H1 (cell line): Measurements from ENCODE around the gene TEAD1. TPM values are rescaled to one million over a fixed set of nuclear protein-coding genes. Genes with fewer than 3 reads are reported as not detected.

ENCODE experiments used
- CTBP2 ChIP-seq: IDR thresholded peaks from 2 replicates; pipeline ENCODE4 v1.7.0; 2011; ENCODE audit warnings: borderline replicate concordance, mild to moderate bottlenecking, moderate library complexity, mixed read lengths, low read length; ENCODE audit not compliant: insufficient read depth, insufficient read length
- POLR2AphosphoS5 ChIP-seq: IDR thresholded peaks from 2 replicates; pipeline ENCODE4 v1.6.1; 2011; ENCODE audit warnings: low read depth, low read length
- POU5F1 ChIP-seq: IDR thresholded peaks from 2 replicates; pipeline ENCODE4 v1.6.1; 2011; ENCODE audit warnings: low read depth, mild to moderate bottlenecking, low read length, moderate library complexity
- SIX5 ChIP-seq: IDR thresholded peaks from 2 replicates; pipeline ENCODE4 v1.6.1; 2011; ENCODE audit warnings: mild to moderate bottlenecking, low read depth, low read length
- SP4 ChIP-seq: IDR thresholded peaks from 2 replicates; pipeline ENCODE4 v1.6.1; 2012; ENCODE audit warnings: low read length, inconsistent platforms
- TEAD4 ChIP-seq: IDR thresholded peaks from 2 replicates; pipeline ENCODE4 v1.6.1; 2012; ENCODE audit warnings: low read depth, low read length, inconsistent platforms, mixed read lengths
- polyA plus RNA-seq, 7 experiments: library from polyadenylated mRNA; depleted of rRNA in 3 of 7; stranded (reverse) in 5 of 7; unstranded in 2 of 7; fragments of >200 nt in 5 of 7; fragments of 200-250 nt in 2 of 7; gene quantifications; 1 replicate in 5 of 7; 2 replicates in 1 of 7; 4 replicates in 1 of 7; pipeline versions ENCODE4 v1.2.1 to v1.2.3, GENCODE V29; 2011 to 2013; ENCODE audit warnings: missing spikeins in 2 of 7, mixed read lengths in 2 of 7
- total RNA-seq: library from RNA; stranded (reverse); fragmentation: NEBNext Ultra II Directional; extraction: Animal tissue kit (Norgen Biotek cat#: 25700); gene quantifications from 2 replicates; pipeline ENCODE4 v1.2.1, GENCODE V29; 2021
- TF ChIP-seq, protein P1 (sequence below): IDR thresholded peaks from 2 replicates; pipeline ENCODE4 v1.6.1; 2012; ENCODE audit warnings: low read length, inconsistent platforms

Gene TEAD1
- total and polyA plus RNA-seq, 2 of the 8 experiments (the other 6 are each of a cell fraction or from before 2014, with no cell fraction given): 15.6 to 67.4 TPM

DNA sequence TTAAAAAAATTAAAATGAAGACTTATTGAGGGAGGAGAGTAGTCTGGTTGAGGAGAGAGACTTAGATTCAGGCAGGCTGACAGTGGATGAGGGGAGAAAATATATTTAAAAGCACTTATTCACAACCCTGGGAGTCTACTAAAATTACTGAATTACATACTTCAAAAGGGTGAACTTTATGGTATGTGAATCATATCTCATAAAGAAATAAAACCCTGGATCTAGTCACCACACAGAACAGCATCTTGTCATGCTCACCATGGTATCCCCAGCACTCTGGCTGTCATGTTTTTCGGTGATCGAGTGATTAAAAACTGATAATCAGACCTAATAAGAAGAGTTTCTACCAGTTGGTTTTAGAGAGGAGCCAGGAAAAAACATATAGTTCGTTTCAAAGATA lies 11.0 kb downstream of the TEAD1 start (continued):
- TF ChIP-seq SIX5 (no peak), TEAD4 (no peak), CTBP2 (no peak), POU5F1 (no peak), POLR2AphosphoS5 (no peak), SP4 (no peak)
- TF ChIP-seq, protein P1, sequence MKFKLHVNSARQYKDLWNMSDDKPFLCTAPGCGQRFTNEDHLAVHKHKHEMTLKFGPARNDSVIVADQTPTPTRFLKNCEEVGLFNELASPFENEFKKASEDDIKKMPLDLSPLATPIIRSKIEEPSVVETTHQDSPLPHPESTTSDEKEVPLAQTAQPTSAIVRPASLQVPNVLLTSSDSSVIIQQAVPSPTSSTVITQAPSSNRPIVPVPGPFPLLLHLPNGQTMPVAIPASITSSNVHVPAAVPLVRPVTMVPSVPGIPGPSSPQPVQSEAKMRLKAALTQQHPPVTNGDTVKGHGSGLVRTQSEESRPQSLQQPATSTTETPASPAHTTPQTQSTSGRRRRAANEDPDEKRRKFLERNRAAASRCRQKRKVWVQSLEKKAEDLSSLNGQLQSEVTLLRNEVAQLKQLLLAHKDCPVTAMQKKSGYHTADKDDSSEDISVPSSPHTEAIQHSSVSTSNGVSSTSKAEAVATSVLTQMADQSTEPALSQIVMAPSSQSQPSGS: no peak
